Measurements from ENCODE around the gene PRSS2. TPM values are rescaled to one million over a fixed set of nuclear protein-coding genes. Genes with fewer than 3 reads are reported as not detected.
A peak's percentile ranks its signal among the peaks of the same experiment; 100 is the strongest.

Gene PRSS2
- total and polyA plus RNA-seq, 9 of the 15 experiments (the other 6 are each of a cell fraction or from before 2014, with no cell fraction given) = 1.3 to 23.9 (median 3.8) TPM

- ChIA-PET POLR2A (interaction anchor here (0.7 to 0.9 kb wide), 2 partner anchors 12 to 172 kb away, joined by 3 read pairs; no protein-coding TSS in a partner anchor), CTCF (ENCODE audit: low intra/inter-chr PET ratio) (no interaction called here)
- no peaks in the 10 kb centered on the region for H3K9me3 ChIP-seq (replicated peaks; ENCODE audit: control insufficient read depth, insufficient read depth, low read depth, low read length)
- ATAC-seq (no peak), DNase-seq (ENCODE audit: extremely low read depth in 1 of 4, low spot score in 3 of 4) (no peak), FAIRE-seq (no peak)
- H3K79me2 ChIP-seq (ENCODE audit: control insufficient read depth, insufficient read depth, low read length) = no peaks in the 10 kb centered on the region
- no peaks in the 10 kb centered on the region for H4K20me1 ChIP-seq (replicated peaks; ENCODE audit: control insufficient read depth, insufficient read depth, low read length)
- H3K27ac ChIP-seq (ENCODE audit: extremely low read depth, low read depth, low read length) = no peak overlapping the region; the same call in 2 of the 3 replicates
- intact Hi-C loops (cut with micrococcal nuclease) = no loop called here
- peak overlapping the region; percentile 51 for H3K4me2 ChIP-seq (ENCODE audit: insufficient read depth, low read length)
- peaks cover 2 to 17% of the 10 kb centered on the region in 2 experiments; a peak in 4 of 5 replicates for H3K4me1 ChIP-seq (replicated peaks in 1 of 2; ENCODE audit: control insufficient read depth in 2 of 2, insufficient read depth in 2 of 2, low read length in 2 of 2)
- H3K36me3 ChIP-seq (ENCODE audit: control insufficient read depth, insufficient read depth, low read length) = no peaks in the 10 kb centered on the region
- WGBS (ENCODE audit: insufficient coverage, low coverage, missing lambda C conversion rate) = 10% methylated on average over 11 of the region's 11 CpGs
- BruUV-seq (replicated peaks) = no TSS peak
- in situ Hi-C loops (cut with MboI) = loop anchor here (25.0 kb wide), 1 partner anchor 150 kb away; no protein-coding TSS in a partner anchor
- no peaks in the 10 kb centered on the region for H3K9me1 ChIP-seq (ENCODE audit: control insufficient read depth, insufficient read depth, low read length)
- no peak overlapping the region for H3K4me3 ChIP-seq
- H2AFZ ChIP-seq (ENCODE audit: low read depth, low read length) = peak overlapping the region; percentile 9; the same call in 1 of the 2 replicates
- peak overlapping the region in 1 of 2 experiments; percentile 10; a peak in 1 of 4 replicates for H3K9ac ChIP-seq (ENCODE audit: insufficient read depth in 1 of 2, low read depth in 2 of 2, low read length in 2 of 2)
- TF ChIP-seq FOXM1 (IDR thresholded peaks at IDR 0.05; ENCODE audit: low read depth) = no peak
- 0 out of 2 replicates have a peak, but pooled peaks have one; percentile 38 for TF ChIP-seq FOXM1 (CRISPR knock-in tag; IDR thresholded peaks at IDR 0.05; ENCODE audit: low read depth)
- no peak for TF ChIP-seq ZFP30 (CRISPR knock-in tag; IDR thresholded peaks at IDR 0.05; ENCODE audit: borderline replicate concordance)
- TF ChIP-seq ZNF79 (CRISPR knock-in tag; IDR thresholded peaks at IDR 0.05; ENCODE audit: low read depth) = no peak
- TF ChIP-seq TAL1 (IDR thresholded peaks at IDR 0.05) = no peak
- peak; percentile 3; the same call in 1 of the 2 replicates for TF ChIP-seq TFAP4 (CRISPR knock-in tag; IDR thresholded peaks at IDR 0.05; ENCODE audit: borderline replicate concordance)
- no peak for TF ChIP-seq JUND (IDR thresholded peaks at IDR 0.05; ENCODE audit: borderline replicate concordance, low read depth, low read length)
- no peak for TF ChIP-seq JUND (tag; IDR thresholded peaks at IDR 0.05; ENCODE audit: borderline replicate concordance, low read depth, low read length)
- no peak for TF ChIP-seq HDAC8 (tag; IDR thresholded peaks at IDR 0.05)
- no peak for TF ChIP-seq ZNF445 (CRISPR knock-in tag; IDR thresholded peaks at IDR 0.05; ENCODE audit: low read depth)
- no peak for TF ChIP-seq ELF2 (CRISPR knock-in tag; IDR thresholded peaks at IDR 0.05)
- peaks cover under 1 to 22% of the 10 kb centered on the region in 2 experiments; a peak in 4 of 5 replicates for H3K27me3 ChIP-seq (ENCODE audit: control insufficient read depth in 2 of 2, insufficient read depth in 2 of 2, low read length in 2 of 2)
Measured at GRCh38 chr7:142787034-142787768, 16.4 kb downstream of the PRSS2 start.

All from K562 (cell line).